OCI-LY3 (cell line): ENCODE data around the gene MIEF2.
"Not testable (repeated sequence)": the region's sequence is repeated elsewhere in the genome, so short reads cannot be mapped to it uniquely, and the experiment has no call there.

ENCODE experiments used
- H2AFZ ChIP-seq: fragments of 200-600, 300-600 bp; shearing (Covaris generic); 2 replicates; pipeline ENCODE4 v1.6.0; 2014; ENCODE audit warnings: antibody characterized with exemption, low read depth, low read length
- H3K27ac ChIP-seq: fragments of 200-600, 300-600 bp; sonication (generic); 2 replicates; pipeline ENCODE4 v1.5.1; 2014; ENCODE audit warnings: mild to moderate bottlenecking, low read length, moderate library complexity, mixed read lengths
- H3K27me3 ChIP-seq: fragments of 200-600, 300-600 bp; sonication (generic); 2 replicates; pipeline ENCODE4 v1.6.1; 2014; ENCODE audit warnings: low read depth, low read length, mixed read lengths
- H3K36me3 ChIP-seq: fragments of 200-600, 300-600 bp; sonication (generic); replicated peaks from 2 replicates; pipeline ENCODE3; 2014; ENCODE audit warnings: low read depth, low read length, mixed read lengths
- H3K4me1 ChIP-seq: fragments of 300-600, 200-600 bp; sonication (generic); 2 replicates; pipeline ENCODE4 v1.6.1; 2014; ENCODE audit warnings: low read length, mixed read lengths
- H3K4me2 ChIP-seq: fragments of 200-600, 300-600 bp; sonication (generic); 2 replicates; pipeline ENCODE4 v1.6.1; 2014; ENCODE audit warnings: low read length, mixed read lengths
- H3K4me3 ChIP-seq: fragments of 300-600, 200-600 bp; sonication (generic); 2 replicates; pipeline ENCODE4 v1.5.1; 2014; ENCODE audit warnings: antibody characterized with exemption, mild to moderate bottlenecking, low read length, moderate library complexity
- H3K79me2 ChIP-seq: fragments of 300-600, 200-600 bp; shearing (Covaris generic); 2 replicates; pipeline ENCODE4 v1.6.1; 2014; ENCODE audit warnings: mild to moderate bottlenecking, low read length, mixed read lengths
- H3K9ac ChIP-seq: fragments of 300-600, 200-600 bp; shearing (Covaris generic); 2 replicates; pipeline ENCODE4 v1.6.0; 2014; ENCODE audit warnings: mild to moderate bottlenecking, low read length, moderate library complexity
- H3K9me3 ChIP-seq: fragments of 200-600, 300-600 bp; shearing (Covaris generic); 2 replicates; pipeline ENCODE4 v1.6.1; 2014; ENCODE audit warnings: low read length, mixed read lengths; ENCODE audit not compliant: insufficient read depth
- H4K20me1 ChIP-seq: fragments of 200-600, 300-600 bp; sonication (generic); 2 replicates; pipeline ENCODE4 v1.6.1; 2016; ENCODE audit warnings: low read length, mixed read lengths; ENCODE audit not compliant: insufficient read depth
- CTCF ChIP-seq: fragments of 200-600, 300-600 bp; sonication (generic); IDR thresholded peaks from 2 replicates; pipeline ENCODE4 v1.5.1; 2014; ENCODE audit warnings: antibody characterized with exemption, low read length, low read depth
- EZH2phosphoT487 ChIP-seq: fragments of 200-600 bp; shearing (Covaris generic); IDR thresholded peaks from 2 replicates; pipeline ENCODE4 v1.6.1; 2018; ENCODE audit warnings: antibody characterized with exemption, mixed run types, low read depth

Gene MIEF2

GRCh38 chr17:18280766-18281371 lies 20.4 kb downstream of the MIEF2 start:
- Histone ChIP-seq H3K27me3 (no peaks in the 10 kb centered on the region), H3K4me2 (no peak overlapping the region), H3K27ac (no peak overlapping the region), H3K9me3 (no peaks in the 10 kb centered on the region), H3K36me3 (no peaks in the 10 kb centered on the region), H3K9ac (no peak overlapping the region), H3K4me1 (no peaks in the 10 kb centered on the region), H3K79me2 (no peaks in the 10 kb centered on the region), H2AFZ (no peak overlapping the region), H4K20me1 (no peaks in the 10 kb centered on the region), H3K4me3 (no peak overlapping the region)
- TF ChIP-seq EZH2phosphoT487 (no peak), CTCF (no peak)

- H3K27ac ChIP-seq = no peak overlapping the region
- no peak overlapping the region for H3K4me2 ChIP-seq
- no peak overlapping the region for H3K4me3 ChIP-seq
- H3K27me3 ChIP-seq = no peaks in the 10 kb centered on the region
- no peak overlapping the region for H3K9ac ChIP-seq
- no peak overlapping the region for H2AFZ ChIP-seq
- H3K79me2 ChIP-seq = no peaks in the 10 kb centered on the region
- TF ChIP-seq CTCF (no peak), EZH2phosphoT487 (no peak)
- no peaks in the 10 kb centered on the region for H3K4me1 ChIP-seq
- no peaks in the 10 kb centered on the region for H3K9me3 ChIP-seq
- H4K20me1 ChIP-seq = no peaks in the 10 kb centered on the region
- no peaks in the 10 kb centered on the region for H3K36me3 ChIP-seq
Observed at GRCh38 chr17:18281788-18282187, 21.3 kb downstream of the MIEF2 start.

- Histone ChIP-seq H3K36me3 (no peaks in the 10 kb centered on the region), H3K27ac (no peak overlapping the region), H3K27me3 (no peaks in the 10 kb centered on the region), H3K4me1 (no peaks in the 10 kb centered on the region), H3K79me2 (no peaks in the 10 kb centered on the region), H3K9me3 (no peaks in the 10 kb centered on the region), H3K4me3 (no peak overlapping the region), H2AFZ (no peak overlapping the region), H3K4me2 (no peak overlapping the region), H3K9ac (no peak overlapping the region), H4K20me1 (no peaks in the 10 kb centered on the region)
- TF ChIP-seq CTCF (no peak), EZH2phosphoT487 (no peak)
Observed at GRCh38 chr17:18285296-18285695, 24.8 kb downstream of the MIEF2 start.

- Histone ChIP-seq H3K4me3 (no peak overlapping the region), H3K4me2 (no peak overlapping the region), H3K9me3 (no peaks in the 10 kb centered on the region), H2AFZ (no peak overlapping the region), H3K79me2 (no peaks in the 10 kb centered on the region), H4K20me1 (no peaks in the 10 kb centered on the region), H3K27ac (no peak overlapping the region), H3K9ac (no peak overlapping the region), H3K36me3 (no peaks in the 10 kb centered on the region), H3K27me3 (no peaks in the 10 kb centered on the region), H3K4me1 (peaks cover 9% of the 10 kb centered on the region)
- TF ChIP-seq CTCF = no peak
- TF ChIP-seq EZH2phosphoT487 = no peak
Observed at GRCh38 chr17:18291718-18292540, 31.5 kb downstream of the MIEF2 start.

- not testable (repeated sequence) for H3K4me2 ChIP-seq, H3K36me3 ChIP-seq
Observed at GRCh38 chr17:18298061-18298460, 37.6 kb downstream of the MIEF2 start.

More at GRCh38 chr17:18298061-18298460, 37.6 kb downstream of the MIEF2 start:
- not testable (repeated sequence) for H2AFZ ChIP-seq, H3K79me2 ChIP-seq, H3K27ac ChIP-seq, H3K9me3 ChIP-seq, H3K9ac ChIP-seq, H3K4me3 ChIP-seq, H4K20me1 ChIP-seq, H3K27me3 ChIP-seq
- H3K4me1 ChIP-seq = peaks cover 14% of the 10 kb centered on the region
